PC-3 (cell line): ENCODE data around the gene COL5A2. TPM values are rescaled to one million over a fixed set of nuclear protein-coding genes. Genes with fewer than 3 reads are reported as not detected.

ENCODE experiments used
- ATAC-seq: fragments of 200-7000 bp; cut with Tn5 transposase; 2 replicates; pipeline ENCODE4 v1.9.1; 2020; ENCODE audit warnings: mild to moderate bottlenecking, moderate library complexity
- BruUV-seq: library from RNA; stranded (reverse); fragments of 400-500 nt; replicated peaks from 2 replicates; lab custom pipeline; 2021; lab: Mats Ljungman, UMichigan
- CTCF ChIA-PET: fragments of 300-600 bp; sonication (Branson Sonifier 250); formaldehyde crosslinking; loops from one replicate; lab custom pipeline; 2022; ENCODE audit warnings: antibody characterized with exemption; lab: Charles Lee
- POLR2A ChIA-PET: fragments of 300-600 bp; sonication (Branson Sonifier 250); formaldehyde crosslinking; loops from one replicate; lab custom pipeline; 2022; ENCODE audit warnings: antibody characterized with exemption; ENCODE audit not compliant: unreplicated experiment; lab: Charles Lee
- DNase-seq: peaks from one replicate; pipeline ENCODE4 v3.0.0-alpha.2; 2015
- H2AFZ ChIP-seq: fragments of 300-600 bp; sonication (generic); 2 replicates; pipeline ENCODE4 v1.6.0; 2016; ENCODE audit warnings: antibody characterized with exemption, low read length
- H3F3A ChIP-seq: fragments of 300-600 bp; sonication (generic); one replicate; pipeline ENCODE4 v1.6.0; 2017; ENCODE audit warnings: antibody characterized with exemption, low read length, control low read depth, mild to moderate bottlenecking; ENCODE audit not compliant: unreplicated experiment
- H3K27ac ChIP-seq: fragments of 300-600 bp; sonication (generic); 2 replicates; pipeline ENCODE4 v1.5.1; 2016; ENCODE audit warnings: mild to moderate bottlenecking, low read length
- H3K27me3 ChIP-seq: fragments of 300-600 bp; sonication (generic); 2 replicates; pipeline ENCODE4 v1.6.1; 2016; ENCODE audit warnings: low read length, mixed read lengths
- H3K36me3 ChIP-seq: fragments of 300-600 bp; sonication (generic); 2 replicates; pipeline ENCODE4 v1.6.1; 2016; ENCODE audit warnings: low read depth, mixed run types, low read length, mixed read lengths
- H3K4me1 ChIP-seq: fragments of 300-600 bp; sonication (generic); 2 replicates; pipeline ENCODE4 v1.5.1; 2016; ENCODE audit warnings: low read length; ENCODE audit not compliant: insufficient read depth
- H3K4me2 ChIP-seq: fragments of 300-600 bp; sonication (generic); 2 replicates; pipeline ENCODE4 v1.6.0; 2016; ENCODE audit warnings: low read length
- H3K4me3 ChIP-seq: fragments of 300-600 bp; sonication (generic); 2 replicates; pipeline ENCODE4 v1.5.1; 2016; ENCODE audit warnings: mild to moderate bottlenecking, low read length, mixed read lengths
- H3K79me2 ChIP-seq: fragments of 300-600 bp; sonication (generic); 2 replicates; pipeline ENCODE4 v1.6.1; 2017; ENCODE audit warnings: low read length, mixed read lengths
- H3K9ac ChIP-seq: fragments of 300-600 bp; sonication (generic); 2 replicates; pipeline ENCODE4 v1.6.0; 2016; ENCODE audit warnings: mild to moderate bottlenecking, low read length
- H3K9me2 ChIP-seq: fragments of 300-600 bp; sonication (generic); replicated peaks from 2 replicates; pipeline ENCODE4 v1.6.1; 2016; ENCODE audit warnings: mixed run types, low read length, mixed read lengths
- H3K9me3 ChIP-seq: fragments of 300-600 bp; sonication (generic); 2 replicates; pipeline ENCODE4 v1.6.1; 2016; ENCODE audit warnings: low read length, mixed read lengths
- H4K20me1 ChIP-seq: fragments of 300-600 bp; sonication (generic); 2 replicates; pipeline ENCODE4 v1.6.1; 2016; ENCODE audit warnings: low read length, mixed read lengths
- EZH2 ChIP-seq: fragments of 300-600 bp; sonication (generic); IDR thresholded peaks from one replicate; pipeline ENCODE4 v1.6.1; 2017; ENCODE audit warnings: antibody characterized with exemption, mild to moderate bottlenecking, low read length; ENCODE audit not compliant: unreplicated experiment
- EZH2phosphoT487 ChIP-seq: fragments of 300-600 bp; sonication (generic); IDR thresholded peaks from 2 replicates; pipeline ENCODE4 v1.6.1; 2018; ENCODE audit warnings: mild to moderate bottlenecking, antibody characterized with exemption, low read length, borderline replicate concordance
- intact Hi-C: fragments of 100-400 bp; cut with micrococcal nuclease; formaldehyde crosslinking; loops from 2 replicates; pipeline ENCODE4 v1.9.0; 2023
- total RNA-seq: library from RNA; depleted of rRNA; stranded (reverse); fragments of >200 nt; gene quantifications from 2 replicates; pipeline ENCODE4 v1.2.3, GENCODE V29; 2014
- TF ChIP-seq, protein P1 (sequence below): fragments of 300-600 bp; sonication (generic); conservative IDR thresholded peaks from 2 replicates; pipeline ENCODE4 v1.5.1; 2017; ENCODE audit warnings: antibody characterized with exemption, low read depth, mild to moderate bottlenecking, low read length

The COL5A2 gene
- total RNA-seq, 1 experiment from 2014 or later = 56.2 TPM

DNA sequence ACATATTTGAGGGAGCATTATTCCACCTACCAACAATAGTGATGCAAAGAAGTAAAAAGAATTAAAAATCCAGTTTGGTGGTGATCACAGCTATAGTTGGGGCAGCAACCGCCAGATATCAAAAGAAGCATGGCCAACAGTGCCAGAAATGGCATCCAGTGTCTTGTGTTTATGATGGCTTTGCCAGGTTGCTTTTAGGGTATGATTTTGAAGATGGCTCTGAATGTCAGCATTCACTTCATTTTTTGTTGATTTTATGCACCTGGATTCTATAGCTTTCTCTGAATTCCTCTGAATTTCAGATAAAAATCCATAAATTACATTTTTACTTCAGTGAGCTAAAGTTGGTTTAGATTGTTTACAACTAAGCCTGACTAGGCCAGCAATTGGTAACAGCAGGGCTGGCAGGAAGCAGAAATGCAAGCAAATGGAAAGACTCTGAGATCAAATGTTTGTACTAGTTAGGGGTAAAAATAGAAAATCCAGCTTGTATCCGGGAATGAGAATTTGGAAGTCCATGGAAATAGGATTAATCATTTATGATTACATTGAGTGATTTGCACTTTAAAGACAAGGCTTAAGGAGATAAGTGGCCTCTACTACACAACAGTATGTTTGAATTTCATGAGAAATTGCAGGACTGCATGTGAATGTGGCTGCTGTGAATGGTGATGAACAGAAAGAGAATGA lies 165.0 kb downstream of the COL5A2 start:
- no peak for DNase-seq
- no peak overlapping the region for H3K4me3 ChIP-seq
- no peaks in the 10 kb centered on the region for H3K36me3 ChIP-seq
- ChIA-PET POLR2A (no interaction called here), CTCF (no interaction called here)
- H3K4me2 ChIP-seq = no peak overlapping the region
- H3K9ac ChIP-seq = no peak overlapping the region
- BruUV-seq = no TSS peak
- H4K20me1 ChIP-seq = no peaks in the 10 kb centered on the region
- TF ChIP-seq EZH2 = no peak
- TF ChIP-seq EZH2phosphoT487 = no peak
- TF ChIP-seq, protein P1, sequence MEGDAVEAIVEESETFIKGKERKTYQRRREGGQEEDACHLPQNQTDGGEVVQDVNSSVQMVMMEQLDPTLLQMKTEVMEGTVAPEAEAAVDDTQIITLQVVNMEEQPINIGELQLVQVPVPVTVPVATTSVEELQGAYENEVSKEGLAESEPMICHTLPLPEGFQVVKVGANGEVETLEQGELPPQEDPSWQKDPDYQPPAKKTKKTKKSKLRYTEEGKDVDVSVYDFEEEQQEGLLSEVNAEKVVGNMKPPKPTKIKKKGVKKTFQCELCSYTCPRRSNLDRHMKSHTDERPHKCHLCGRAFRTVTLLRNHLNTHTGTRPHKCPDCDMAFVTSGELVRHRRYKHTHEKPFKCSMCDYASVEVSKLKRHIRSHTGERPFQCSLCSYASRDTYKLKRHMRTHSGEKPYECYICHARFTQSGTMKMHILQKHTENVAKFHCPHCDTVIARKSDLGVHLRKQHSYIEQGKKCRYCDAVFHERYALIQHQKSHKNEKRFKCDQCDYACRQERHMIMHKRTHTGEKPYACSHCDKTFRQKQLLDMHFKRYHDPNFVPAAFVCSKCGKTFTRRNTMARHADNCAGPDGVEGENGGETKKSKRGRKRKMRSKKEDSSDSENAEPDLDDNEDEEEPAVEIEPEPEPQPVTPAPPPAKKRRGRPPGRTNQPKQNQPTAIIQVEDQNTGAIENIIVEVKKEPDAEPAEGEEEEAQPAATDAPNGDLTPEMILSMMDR = no peak
- no peaks in the 10 kb centered on the region for H3K9me2 ChIP-seq
- no peaks in the 10 kb centered on the region for H3K4me1 ChIP-seq
- H3K79me2 ChIP-seq = no peaks in the 10 kb centered on the region
- H3K27ac ChIP-seq = no peak overlapping the region
- H2AFZ ChIP-seq = no peak overlapping the region
- intact Hi-C loops = no loop called here
- no peaks in the 10 kb centered on the region for H3K9me3 ChIP-seq
- ATAC-seq = no peak
- H3F3A ChIP-seq = no peaks in the 10 kb centered on the region
- H3K27me3 ChIP-seq = no peaks in the 10 kb centered on the region

DNA sequence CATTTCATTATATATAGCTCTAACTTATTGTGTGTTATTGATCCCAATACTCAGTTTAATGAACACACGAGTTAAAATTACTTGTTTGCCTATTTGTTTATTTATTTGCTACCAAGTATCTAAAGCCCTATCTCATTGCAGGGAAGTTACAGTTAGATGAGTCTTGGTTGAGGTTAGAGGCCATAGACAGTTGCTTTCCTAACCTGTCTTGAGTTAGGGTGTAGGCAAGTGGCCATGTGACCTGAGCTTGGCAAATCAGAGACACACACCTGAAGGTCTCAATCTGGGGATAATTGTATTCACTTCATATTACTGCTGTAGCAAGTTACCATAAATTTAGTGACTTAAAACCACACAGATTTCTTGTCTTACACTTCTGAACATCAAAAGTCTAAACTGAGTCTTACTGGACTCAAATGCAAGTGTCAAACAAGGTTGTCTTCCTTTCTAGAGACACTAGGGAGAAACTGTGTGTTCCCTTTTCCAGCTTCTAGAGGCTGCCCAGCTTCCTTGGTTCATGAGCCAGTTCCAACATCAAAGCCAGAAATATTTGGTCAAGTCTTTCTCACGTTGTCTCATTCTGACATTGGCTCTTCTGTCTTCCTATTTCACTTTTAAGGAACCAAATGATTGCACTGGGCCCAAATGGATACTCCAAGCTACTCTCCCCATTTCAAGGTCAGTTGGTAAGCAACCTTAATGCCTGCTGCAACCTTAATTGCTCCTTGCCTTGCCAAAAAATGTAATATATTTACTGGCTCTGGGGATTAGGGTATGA lies 165.7 kb downstream of the COL5A2 start:
- Histone ChIP-seq H3F3A (no peaks in the 10 kb centered on the region), H3K9ac (no peak overlapping the region), H3K9me2 (no peaks in the 10 kb centered on the region), H4K20me1 (no peaks in the 10 kb centered on the region), H3K36me3 (no peaks in the 10 kb centered on the region), H3K4me2 (no peak overlapping the region), H3K27ac (no peak overlapping the region), H3K79me2 (no peaks in the 10 kb centered on the region), H3K4me3 (no peak overlapping the region), H2AFZ (no peak overlapping the region), H3K27me3 (no peaks in the 10 kb centered on the region), H3K9me3 (no peaks in the 10 kb centered on the region), H3K4me1 (no peaks in the 10 kb centered on the region)
- POLR2A ChIA-PET = no interaction called here
- CTCF ChIA-PET = no interaction called here
- ATAC-seq (no peak), DNase-seq (no peak)
- intact Hi-C loops = no loop called here
- TF ChIP-seq EZH2phosphoT487 (no peak), EZH2 (no peak)
- TF ChIP-seq, protein P1 = no peak
- no TSS peak for BruUV-seq

DNA sequence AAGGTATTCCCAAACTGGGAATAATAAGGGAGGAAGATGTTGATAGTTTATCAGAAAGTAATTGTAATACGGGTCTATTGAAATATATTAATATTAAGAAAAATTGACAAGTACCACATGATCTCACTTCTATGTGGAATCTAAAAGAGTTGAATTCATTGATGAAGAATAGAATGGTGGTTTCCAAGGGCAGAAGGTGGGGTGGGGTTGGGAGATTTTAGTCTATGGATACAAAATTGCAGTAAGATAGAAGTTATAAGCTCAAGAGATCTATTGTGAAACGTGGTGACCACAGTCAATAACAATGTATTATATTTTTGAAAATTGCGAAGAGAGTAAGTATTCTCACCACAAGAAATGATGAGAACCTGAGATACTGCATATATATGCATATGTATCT lies 166.5 kb downstream of the COL5A2 start:
- H3K9ac ChIP-seq = no peak overlapping the region

More for the DNA sequence above, 166.5 kb downstream of the COL5A2 start:
- H3K79me2 ChIP-seq = no peaks in the 10 kb centered on the region
- POLR2A ChIA-PET = no interaction called here
- no peaks in the 10 kb centered on the region for H3K36me3 ChIP-seq
- no peak overlapping the region for H2AFZ ChIP-seq
- no peak overlapping the region for H3K4me2 ChIP-seq
- H3K4me1 ChIP-seq = no peaks in the 10 kb centered on the region
- H3K9me3 ChIP-seq = no peaks in the 10 kb centered on the region
- no peaks in the 10 kb centered on the region for H3K27me3 ChIP-seq
- no peak for TF ChIP-seq EZH2
- TF ChIP-seq, protein P1 = no peak
- no peak for TF ChIP-seq EZH2phosphoT487
- intact Hi-C loops = no loop called here
- DNase-seq = no peak
- no peaks in the 10 kb centered on the region for H3K9me2 ChIP-seq
- ATAC-seq = no peak
- H3F3A ChIP-seq = no peaks in the 10 kb centered on the region
- H4K20me1 ChIP-seq = no peaks in the 10 kb centered on the region
- CTCF ChIA-PET = no interaction called here
- no TSS peak for BruUV-seq
- no peak overlapping the region for H3K4me3 ChIP-seq
- no peak overlapping the region for H3K27ac ChIP-seq
